SU-DHL-6 (cell line): ENCODE measurements around the gene MCAM.

Experiments used
- H2AFZ ChIP-seq: fragments of 200-600 bp; sonication (generic); 2 replicates; pipeline ENCODE4 v1.6.1; 2014; ENCODE audit warnings: low read depth, mild to moderate bottlenecking, moderate library complexity, mixed read lengths, antibody characterized with exemption, low read length; ENCODE audit not compliant: severe bottlenecking
- H3F3A ChIP-seq: fragments of 200-600 bp; shearing (Covaris generic); 2 replicates; pipeline ENCODE4 v1.6.0; 2016; ENCODE audit warnings: antibody characterized with exemption, mild to moderate bottlenecking; ENCODE audit not compliant: insufficient read depth
- H3K27ac ChIP-seq: fragments of 200-600 bp; sonication (generic); 2 replicates; pipeline ENCODE4 v1.5.1; 2016; ENCODE audit warnings: low read depth, mild to moderate bottlenecking, low read length, moderate library complexity, mixed read lengths
- H3K27me3 ChIP-seq: fragments of 200-600 bp; sonication (generic), shearing (Covaris generic); 2 replicates; pipeline ENCODE4 v1.6.0; 2014; ENCODE audit warnings: mild to moderate bottlenecking, low read length
- H3K36me3 ChIP-seq: fragments of 200-600 bp; sonication (generic); 2 replicates; pipeline ENCODE4 v1.6.1; 2014; ENCODE audit warnings: mild to moderate bottlenecking, low read length, mixed read lengths
- H3K4me2 ChIP-seq: fragments of 300-600, 200-600 bp; shearing (Covaris generic), sonication (generic); 2 replicates; pipeline ENCODE4 v1.6.0; 2014; ENCODE audit warnings: low read length, low read depth, mild to moderate bottlenecking; ENCODE audit not compliant: poor library complexity, severe bottlenecking
- H3K4me3 ChIP-seq: fragments of 200-600 bp; sonication (generic); 2 replicates; pipeline ENCODE4 v1.5.1; 2014; ENCODE audit warnings: antibody characterized with exemption, low read length, mild to moderate bottlenecking, mixed read lengths; ENCODE audit not compliant: insufficient read depth, poor library complexity, severe bottlenecking
- H3K79me2 ChIP-seq: fragments of 200-600 bp; sonication (generic); 2 replicates; pipeline ENCODE4 v1.6.1; 2014; ENCODE audit warnings: mild to moderate bottlenecking, low read length, moderate library complexity; ENCODE audit not compliant: insufficient read depth
- H3K9ac ChIP-seq: fragments of 200-600 bp; sonication (generic); 2 replicates; pipeline ENCODE4 v1.7.0; 2014; ENCODE audit warnings: mild to moderate bottlenecking, low read length
- H3K9me2 ChIP-seq: fragments of 200-600 bp; sonication (generic); replicated peaks from 2 replicates; pipeline ENCODE4 v1.6.1; 2014; ENCODE audit warnings: low read length; ENCODE audit not compliant: insufficient read depth
- H3K9me3 ChIP-seq: fragments of 200-600 bp; sonication (generic); 2 replicates; pipeline ENCODE4 v1.6.1; 2014; ENCODE audit warnings: low read length, mixed read lengths; ENCODE audit not compliant: insufficient read depth
- H4K20me1 ChIP-seq: fragments of 200-600 bp; sonication (generic); 2 replicates; pipeline ENCODE4 v1.6.1; 2014; ENCODE audit warnings: low read depth, mild to moderate bottlenecking, antibody characterized with exemption, low read length, moderate library complexity, mixed read lengths
- CTCF ChIP-seq: fragments of 200-600 bp; sonication (generic); IDR thresholded peaks from one replicate; pipeline ENCODE4 v1.5.1; 2017; ENCODE audit warnings: antibody characterized with exemption, mild to moderate bottlenecking, low read length, moderate library complexity; ENCODE audit not compliant: insufficient read depth, poor library complexity, severe bottlenecking
- EZH2phosphoT487 ChIP-seq: fragments of 200-600 bp; sonication (generic), shearing (Covaris generic); conservative IDR thresholded peaks from 2 replicates; pipeline ENCODE4 v1.6.1; 2018; ENCODE audit warnings: mild to moderate bottlenecking, antibody characterized with exemption, low read length, moderate library complexity, mixed read lengths

Gene MCAM

DNA sequence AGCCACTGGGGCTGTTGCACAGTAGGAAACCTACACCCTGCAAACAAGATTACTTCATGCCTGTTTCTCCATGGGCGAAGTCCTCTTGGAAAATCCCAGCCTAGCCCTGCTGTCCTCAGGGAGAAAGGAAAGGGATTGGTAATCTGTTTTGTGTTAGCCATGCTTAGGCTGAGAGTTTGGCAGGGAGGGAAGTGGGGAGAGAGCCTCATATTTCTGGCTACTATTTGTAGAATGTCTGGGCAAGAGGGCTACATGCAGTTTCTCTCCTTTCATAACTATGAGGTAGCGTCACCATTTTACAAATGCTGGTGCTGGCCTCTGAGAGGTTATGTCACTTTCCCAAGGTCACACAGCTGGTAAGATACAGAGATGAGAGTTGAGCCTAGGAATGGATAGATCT is 30.3 kb upstream of the MCAM start:
- TF ChIP-seq CTCF = no peak
- no peak for TF ChIP-seq EZH2phosphoT487
- Histone ChIP-seq H3K9ac (no peak overlapping the region), H3K9me2 (no peaks in the 10 kb centered on the region), H3K79me2 (no peaks in the 10 kb centered on the region), H3K27me3 (no peaks in the 10 kb centered on the region), H3K36me3 (no peaks in the 10 kb centered on the region), H3K9me3 (no peaks in the 10 kb centered on the region), H3K4me3 (no peak overlapping the region), H3F3A (no peaks in the 10 kb centered on the region), H3K27ac (no peak overlapping the region), H2AFZ (no peak overlapping the region), H3K4me2 (no peak overlapping the region), H4K20me1 (no peaks in the 10 kb centered on the region)

DNA sequence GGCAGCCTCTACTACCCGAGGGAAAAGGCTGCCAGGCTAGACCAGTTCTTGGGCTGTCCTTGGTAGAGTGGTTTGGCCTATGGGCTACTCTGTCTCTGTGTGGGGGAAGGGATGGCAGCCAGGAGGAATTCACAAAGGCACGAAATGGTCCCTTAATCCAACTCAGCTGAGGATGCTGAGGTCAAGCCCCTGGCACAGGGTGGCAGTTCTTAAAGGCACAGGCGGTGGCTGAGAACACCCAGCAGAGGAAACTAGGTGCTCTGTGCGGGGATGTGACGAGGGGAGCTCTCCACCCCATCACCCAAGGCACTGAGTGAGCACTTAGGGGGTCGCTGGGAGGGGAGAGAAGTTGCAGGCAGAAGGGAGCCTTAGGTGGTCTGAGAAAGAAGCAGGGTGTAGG is 29.7 kb upstream of the MCAM start, which contains the start of gene MFRP:
TSS of gene MFRP (minus strand) at position 101 of the 400 bp plus-strand sequence. CDS start 192 bp downstream, outside the sequence.
- Histone ChIP-seq H3F3A (no peaks in the 10 kb centered on the region), H3K9me3 (no peaks in the 10 kb centered on the region), H3K36me3 (no peaks in the 10 kb centered on the region), H3K4me3 (no peak within 1 kb of the TSS), H3K4me2 (no peak within 1 kb of the TSS), H4K20me1 (no peaks in the 10 kb centered on the region), H3K27ac (no peak within 1 kb of the TSS), H3K79me2 (no peaks in the 10 kb centered on the region), H3K9ac (no peak within 1 kb of the TSS), H3K9me2 (no peaks in the 10 kb centered on the region), H2AFZ (no peak within 1 kb of the TSS), H3K27me3 (no peaks in the 10 kb centered on the region)
- TF ChIP-seq CTCF = no peak
- TF ChIP-seq EZH2phosphoT487 = no peak

- no peaks in the 10 kb centered on the region for H3K36me3 ChIP-seq
- no peaks in the 10 kb centered on the region for H3K79me2 ChIP-seq
- H4K20me1 ChIP-seq = no peaks in the 10 kb centered on the region
- no peak overlapping the region for H3K4me2 ChIP-seq
- no peaks in the 10 kb centered on the region for H3K27me3 ChIP-seq
- no peak overlapping the region for H3K27ac ChIP-seq
- no peaks in the 10 kb centered on the region for H3K9me2 ChIP-seq
- H2AFZ ChIP-seq = no peak overlapping the region
- TF ChIP-seq EZH2phosphoT487 (no peak), CTCF (no peak)
- H3K9ac ChIP-seq = no peak overlapping the region
- H3K4me3 ChIP-seq = no peak overlapping the region
- H3K9me3 ChIP-seq = no peaks in the 10 kb centered on the region
- H3F3A ChIP-seq = no peaks in the 10 kb centered on the region
These were observed 28.8 kb upstream of the MCAM start for GRCh38 chr11:119345685-119346084.
